ENCODE data around the gene NUBP1.

- TF ChIP-seq CTCF (conservative IDR thresholded peaks at IDR 0.05) (no peak), EZH2 (IDR thresholded peaks at IDR 0.05; ENCODE audit: low read depth) (no peak)
Observed at GRCh38 chr16:10743227-10743609, 424 bp upstream of the NUBP1 start.
